ENCODE results near the gene MRAP2. TPM values are rescaled to one million over a fixed set of nuclear protein-coding genes. Genes with fewer than 3 reads are reported as not detected.

The MRAP2 gene
- total RNA-seq, 1 experiment from 2014 or later, result 1.4 TPM

DNA sequence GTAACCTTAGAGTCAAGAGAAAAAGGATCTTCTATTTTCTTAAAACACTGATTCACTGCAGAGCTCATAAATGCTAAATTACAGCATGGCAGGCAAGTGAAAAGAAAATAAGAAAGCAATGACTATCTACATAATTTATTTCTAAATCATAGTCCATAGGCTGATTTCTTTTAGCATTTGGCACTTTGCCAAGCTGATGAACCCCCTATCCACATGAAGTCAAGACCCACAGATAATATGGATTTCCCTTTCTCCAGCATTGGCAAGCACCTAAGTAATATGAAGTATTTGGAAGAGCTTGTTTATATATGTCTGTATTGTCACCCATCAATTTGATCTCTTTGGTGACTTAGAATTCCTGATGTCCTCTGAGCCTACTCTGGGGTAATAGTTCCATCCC, 47.9 kb upstream of the MRAP2 start:
- Mint-ChIP-seq H3K27ac (ENCODE audit: unreplicated experiment) (no peak overlapping the region), H3K4me3 (ENCODE audit: unreplicated experiment) (no peak overlapping the region), H3K4me1 (ENCODE audit: low read depth, unreplicated experiment) (no peaks in the 10 kb centered on the region), H3K36me3 (ENCODE audit: insufficient read depth, unreplicated experiment) (no peaks in the 10 kb centered on the region), H3K9me3 (ENCODE audit: unreplicated experiment) (no peaks in the 10 kb centered on the region), H3K27me3 (ENCODE audit: insufficient read depth, unreplicated experiment) (no peaks in the 10 kb centered on the region)
- CTCF ChIA-PET, result no interaction called here
- no peaks in the 10 kb centered on the region for H3K4me1 ChIP-seq
- H3K36me3 ChIP-seq (ENCODE audit: control insufficient read depth, insufficient read depth, low read length), result no peaks in the 10 kb centered on the region
- intact Hi-C loops (cut with micrococcal nuclease; ENCODE audit: unreplicated experiment), result no loop called here
- H3K9me3 ChIP-seq, result 0 out of 2 replicates have a peak, but pooled peaks cover 5% of the 10 kb centered on the region
- H3K4me3 ChIP-seq (ENCODE audit: low read depth, low read length), result no peak overlapping the region
- no peak for DNase-seq
- POLR2A ChIA-PET, result no interaction called here
- no peaks in the 10 kb centered on the region for H3K27me3 ChIP-seq (replicated peaks; ENCODE audit: control insufficient read depth, insufficient read depth, low read length)
- BruUV-seq (replicated peaks), result no TSS peak
- TF ChIP-seq, protein P1, sequence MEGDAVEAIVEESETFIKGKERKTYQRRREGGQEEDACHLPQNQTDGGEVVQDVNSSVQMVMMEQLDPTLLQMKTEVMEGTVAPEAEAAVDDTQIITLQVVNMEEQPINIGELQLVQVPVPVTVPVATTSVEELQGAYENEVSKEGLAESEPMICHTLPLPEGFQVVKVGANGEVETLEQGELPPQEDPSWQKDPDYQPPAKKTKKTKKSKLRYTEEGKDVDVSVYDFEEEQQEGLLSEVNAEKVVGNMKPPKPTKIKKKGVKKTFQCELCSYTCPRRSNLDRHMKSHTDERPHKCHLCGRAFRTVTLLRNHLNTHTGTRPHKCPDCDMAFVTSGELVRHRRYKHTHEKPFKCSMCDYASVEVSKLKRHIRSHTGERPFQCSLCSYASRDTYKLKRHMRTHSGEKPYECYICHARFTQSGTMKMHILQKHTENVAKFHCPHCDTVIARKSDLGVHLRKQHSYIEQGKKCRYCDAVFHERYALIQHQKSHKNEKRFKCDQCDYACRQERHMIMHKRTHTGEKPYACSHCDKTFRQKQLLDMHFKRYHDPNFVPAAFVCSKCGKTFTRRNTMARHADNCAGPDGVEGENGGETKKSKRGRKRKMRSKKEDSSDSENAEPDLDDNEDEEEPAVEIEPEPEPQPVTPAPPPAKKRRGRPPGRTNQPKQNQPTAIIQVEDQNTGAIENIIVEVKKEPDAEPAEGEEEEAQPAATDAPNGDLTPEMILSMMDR (IDR thresholded peaks at IDR 0.05; ENCODE audit: insufficient read depth in 1 of 2, low read depth in 1 of 2, low read length in 1 of 2, severe bottlenecking in 1 of 2, unreplicated experiment in 1 of 2), result no peak

DNA sequence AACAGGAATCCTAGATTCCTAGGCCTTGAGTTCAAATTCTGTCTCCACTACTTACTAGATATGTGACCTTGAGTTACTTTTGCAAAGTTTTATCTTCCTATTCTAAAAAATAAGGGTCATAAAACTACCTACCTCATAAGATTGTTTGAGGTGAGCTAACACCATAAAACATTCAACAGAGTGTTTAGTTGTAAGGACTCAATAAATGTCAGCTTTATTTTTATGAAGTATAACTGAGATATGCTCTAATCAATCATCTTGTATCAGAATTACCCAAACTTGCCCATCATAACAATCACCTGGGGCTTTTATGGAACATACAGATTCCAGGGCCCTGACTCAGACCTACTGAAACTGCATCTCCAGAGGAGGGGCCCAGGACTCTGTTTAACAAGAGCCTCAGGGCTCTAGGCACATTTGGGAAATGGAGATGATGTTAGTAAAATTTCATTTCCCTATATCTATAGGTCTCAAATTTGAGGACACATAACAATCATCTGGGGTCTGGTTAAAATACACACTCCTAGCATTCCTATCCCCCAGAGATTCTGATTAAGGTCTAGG, 35.5 kb upstream of the MRAP2 start:
- Histone ChIP-seq H3K4me3 (ENCODE audit: low read depth, low read length) (no peak overlapping the region), H3K4me1 (no peaks in the 10 kb centered on the region), H3K9me3 (no peaks in the 10 kb centered on the region), H3K36me3 (ENCODE audit: control insufficient read depth, insufficient read depth, low read length) (no peaks in the 10 kb centered on the region), H3K27me3 (replicated peaks; ENCODE audit: control insufficient read depth, insufficient read depth, low read length) (no peaks in the 10 kb centered on the region)
- no TSS peak for BruUV-seq (replicated peaks)
- POLR2A ChIA-PET, result no interaction called here
- DNase-seq, result no peak
- Mint-ChIP-seq H3K9me3 (ENCODE audit: unreplicated experiment) (peaks cover 11% of the 10 kb centered on the region), H3K27me3 (ENCODE audit: insufficient read depth, unreplicated experiment) (peaks cover 6% of the 10 kb centered on the region), H3K27ac (ENCODE audit: unreplicated experiment) (no peak overlapping the region), H3K4me1 (ENCODE audit: low read depth, unreplicated experiment) (no peaks in the 10 kb centered on the region), H3K4me3 (ENCODE audit: unreplicated experiment) (no peak overlapping the region), H3K36me3 (ENCODE audit: insufficient read depth, unreplicated experiment) (no peaks in the 10 kb centered on the region)
- intact Hi-C loops (cut with micrococcal nuclease; ENCODE audit: unreplicated experiment), result no loop called here
- TF ChIP-seq, protein P1 (IDR thresholded peaks at IDR 0.05; ENCODE audit: insufficient read depth in 1 of 2, low read depth in 1 of 2, low read length in 1 of 2, severe bottlenecking in 1 of 2, unreplicated experiment in 1 of 2), result no peak
- CTCF ChIA-PET, result no interaction called here

DNA sequence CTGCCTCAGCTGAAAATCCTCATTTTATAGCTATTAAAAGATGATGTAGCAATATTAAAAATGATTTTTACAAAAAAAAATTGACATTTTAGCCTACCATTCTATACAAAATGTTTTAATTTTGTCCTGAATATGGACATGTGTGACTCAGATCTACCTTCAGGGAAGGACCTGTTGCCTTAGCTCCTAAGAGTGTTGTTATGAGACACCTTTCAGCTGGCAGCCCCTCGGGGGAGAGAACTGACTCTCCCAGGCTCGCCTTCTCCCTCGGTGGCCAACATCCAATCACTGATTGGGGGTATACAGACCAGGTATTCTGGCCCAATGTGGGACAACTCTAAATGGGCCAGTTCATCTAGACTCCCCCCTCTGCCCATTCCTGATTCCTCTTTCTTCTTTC, 32.5 kb upstream of the MRAP2 start:
- H3K27ac Mint-ChIP-seq (ENCODE audit: unreplicated experiment), result no peak overlapping the region
- CTCF ChIA-PET, result no interaction called here
- H3K4me3 Mint-ChIP-seq (ENCODE audit: unreplicated experiment), result no peak overlapping the region
- no peaks in the 10 kb centered on the region for H3K9me3 Mint-ChIP-seq (ENCODE audit: unreplicated experiment)
- no peaks in the 10 kb centered on the region for H3K36me3 ChIP-seq (ENCODE audit: control insufficient read depth, insufficient read depth, low read length)
- no peaks in the 10 kb centered on the region for H3K4me1 Mint-ChIP-seq (ENCODE audit: low read depth, unreplicated experiment)
- H3K9me3 ChIP-seq, result no peaks in the 10 kb centered on the region
- peaks cover 6% of the 10 kb centered on the region for H3K27me3 Mint-ChIP-seq (ENCODE audit: insufficient read depth, unreplicated experiment)
- no peaks in the 10 kb centered on the region for H3K36me3 Mint-ChIP-seq (ENCODE audit: insufficient read depth, unreplicated experiment)
- POLR2A ChIA-PET, result no interaction called here
- no peak overlapping the region for H3K4me3 ChIP-seq (ENCODE audit: low read depth, low read length)
- H3K27me3 ChIP-seq (replicated peaks; ENCODE audit: control insufficient read depth, insufficient read depth, low read length), result no peaks in the 10 kb centered on the region
- BruUV-seq (replicated peaks), result no TSS peak
- DNase-seq, result no peak
- intact Hi-C loops (cut with micrococcal nuclease; ENCODE audit: unreplicated experiment), result no loop called here
- TF ChIP-seq, protein P1 (IDR thresholded peaks at IDR 0.05; ENCODE audit: insufficient read depth in 1 of 2, low read depth in 1 of 2, low read length in 1 of 2, severe bottlenecking in 1 of 2, unreplicated experiment in 1 of 2), result no peak
- no peaks in the 10 kb centered on the region for H3K4me1 ChIP-seq

Data from Caco-2 (cell line).